HG03095 (cell line): Measurements from ENCODE around the gene UBR4.

ENCODE experiments used
- ATAC-seq: cut with Tn5 transposase; IDR thresholded peaks from one replicate; pipeline ENCODE4 v1.9.1; 2021; ENCODE audit warnings: moderate library complexity; ENCODE audit not compliant: unreplicated experiment

Gene UBR4

GRCh38 chr1:19059773-19060172, 150.3 kb downstream of the UBR4 start:
- no peak for ATAC-seq

GRCh38 chr1:19058476-19058797, 151.6 kb downstream of the UBR4 start:
- no peak for ATAC-seq

GRCh38 chr1:19057784-19058475, 152.1 kb downstream of the UBR4 start:
- ATAC-seq = no peak

DNA sequence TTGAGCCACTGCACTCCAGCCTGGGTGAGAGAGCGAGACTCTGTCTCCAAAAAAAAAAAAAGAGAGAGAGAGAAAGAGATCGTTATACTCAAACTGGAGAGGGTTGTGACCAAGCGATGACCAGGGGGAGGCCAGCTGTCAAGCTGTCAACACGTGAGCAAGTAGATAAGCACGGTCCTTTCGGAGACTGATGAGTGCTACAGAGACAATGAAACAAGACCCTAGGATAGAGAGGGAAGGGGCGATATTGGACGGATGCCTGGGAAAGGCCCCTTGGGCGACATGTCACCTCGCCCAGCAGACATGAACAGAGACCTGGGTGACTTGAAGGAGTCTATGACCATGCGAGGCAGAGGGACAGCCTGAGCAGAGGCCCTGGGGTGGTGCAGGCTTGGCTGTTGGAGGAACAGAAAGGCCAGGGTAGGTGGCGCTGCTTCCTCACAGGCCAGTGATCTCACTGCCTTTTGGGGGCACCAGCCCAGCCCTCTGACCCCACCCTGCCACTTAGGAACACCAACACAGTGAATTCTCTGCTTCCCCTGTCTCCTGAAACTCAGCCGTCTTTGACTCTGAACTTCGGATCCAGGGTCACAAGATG, 152.8 kb downstream of the UBR4 start:
- ATAC-seq = no peak

DNA sequence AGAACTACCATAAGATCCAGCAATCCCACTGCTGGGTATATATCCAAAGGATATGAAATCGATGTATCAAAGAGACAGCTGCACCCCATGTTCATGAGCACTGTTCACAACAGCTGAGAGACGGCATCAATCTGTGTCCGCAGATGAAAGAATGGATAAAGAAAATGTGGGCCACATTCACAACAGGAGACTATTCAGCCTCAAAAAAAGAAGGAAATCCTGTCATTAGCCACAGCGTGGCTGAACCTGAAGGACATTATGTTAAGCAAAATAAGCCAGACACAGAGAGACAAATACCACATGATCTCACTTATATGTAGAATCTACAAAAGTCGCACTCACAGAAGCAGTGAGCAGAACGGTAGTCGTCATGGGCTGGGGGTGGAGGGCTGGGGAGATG, 154.4 kb downstream of the UBR4 start:
- no peak for ATAC-seq

GRCh38 chr1:19055001-19055400, 155.1 kb downstream of the UBR4 start:
- ATAC-seq = no peak

GRCh38 chr1:19054216-19054615, 155.8 kb downstream of the UBR4 start:
- no peak for ATAC-seq

- no peak for ATAC-seq
Observed at GRCh38 chr1:19053486-19053885, 156.6 kb downstream of the UBR4 start.

GRCh38 chr1:19049798-19050197, 160.3 kb downstream of the UBR4 start:
- no peak for ATAC-seq

GRCh38 chr1:19049128-19049768, 160.8 kb downstream of the UBR4 start:
- no peak for ATAC-seq

DNA sequence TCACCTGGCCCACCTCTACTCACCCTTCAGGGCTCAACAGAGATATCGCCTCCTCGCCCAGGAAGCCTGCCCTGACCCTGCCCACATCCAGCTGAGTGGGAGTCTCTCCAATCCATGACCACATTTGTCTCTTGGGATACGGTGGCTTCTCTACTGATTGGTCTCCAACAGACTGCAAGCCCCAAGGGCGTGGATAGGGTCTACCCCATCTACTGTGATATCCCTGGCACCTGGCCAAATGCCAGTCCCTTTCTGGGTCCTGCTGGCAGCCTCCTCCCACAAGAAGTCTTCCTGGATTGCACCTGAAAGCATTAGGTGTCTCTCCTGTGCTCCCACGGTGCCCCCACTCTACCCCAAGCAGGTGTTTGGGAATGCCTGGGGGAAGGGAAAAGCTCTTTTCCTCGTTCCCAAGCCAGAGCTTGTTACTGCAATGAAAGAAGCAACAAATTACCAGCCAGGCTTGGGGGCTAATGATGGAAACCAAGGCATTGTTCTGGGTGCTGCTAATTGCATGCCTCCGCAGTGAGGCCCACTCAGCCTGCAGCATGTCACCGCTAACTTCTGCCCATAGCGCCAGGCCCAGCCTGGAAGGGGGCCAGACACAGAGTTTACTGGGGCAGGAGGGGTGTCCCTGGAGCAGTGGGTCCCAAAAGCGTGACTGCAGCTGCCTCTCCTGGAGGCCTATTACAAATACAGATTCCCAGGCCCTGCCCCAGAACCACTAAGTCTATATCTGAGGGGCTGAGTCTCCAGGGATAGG, 162.9 kb downstream of the UBR4 start:
- ATAC-seq = no peak

GRCh38 chr1:19045898-19046880, 163.9 kb downstream of the UBR4 start:
- no peak for ATAC-seq

DNA sequence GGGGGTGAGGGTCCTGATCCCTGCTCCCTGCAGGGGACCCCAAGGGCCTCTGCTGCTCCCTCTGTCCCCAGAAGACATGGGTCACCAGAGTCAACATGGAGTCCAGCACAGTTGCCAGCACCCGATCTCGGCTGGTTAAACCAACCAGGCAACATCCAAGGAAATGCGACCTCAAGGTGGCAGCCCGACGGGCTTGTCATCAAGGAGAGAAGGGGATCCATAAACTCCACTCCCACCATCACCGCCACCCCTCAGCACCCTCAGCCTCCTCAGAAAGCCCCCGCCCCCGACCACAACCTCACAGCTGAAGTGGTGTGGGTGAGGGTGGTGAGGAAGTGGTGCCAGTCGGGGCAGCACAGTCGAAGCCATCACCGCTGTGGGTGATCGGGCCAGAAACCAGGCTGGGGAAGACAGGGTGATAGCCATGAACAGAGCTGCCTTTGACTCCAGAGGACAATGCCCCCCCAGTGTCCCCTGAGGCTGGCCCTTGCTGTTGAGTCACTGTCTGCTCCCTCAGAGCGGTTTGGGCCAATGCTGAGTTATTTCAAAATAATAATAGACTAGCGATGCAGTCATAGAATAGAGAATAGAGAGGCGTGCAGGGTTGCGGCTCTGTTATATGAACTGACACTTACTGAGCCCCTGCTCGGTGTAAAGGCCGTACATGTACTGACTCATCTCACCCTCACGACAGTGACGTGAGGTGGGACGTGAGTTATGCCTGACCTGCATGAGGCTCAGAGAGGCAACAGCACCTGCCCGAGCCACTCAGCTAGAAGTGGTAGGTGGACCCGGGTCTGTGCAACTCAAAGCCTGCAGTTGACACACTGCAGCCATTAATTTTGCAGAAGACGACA, 164.9 kb downstream of the UBR4 start:
- no peak for ATAC-seq

- ATAC-seq = no peak
Observed at GRCh38 chr1:19044471-19044870, 165.6 kb downstream of the UBR4 start.

GRCh38 chr1:19043579-19044443, 166.3 kb downstream of the UBR4 start:
- ATAC-seq = no peak

DNA sequence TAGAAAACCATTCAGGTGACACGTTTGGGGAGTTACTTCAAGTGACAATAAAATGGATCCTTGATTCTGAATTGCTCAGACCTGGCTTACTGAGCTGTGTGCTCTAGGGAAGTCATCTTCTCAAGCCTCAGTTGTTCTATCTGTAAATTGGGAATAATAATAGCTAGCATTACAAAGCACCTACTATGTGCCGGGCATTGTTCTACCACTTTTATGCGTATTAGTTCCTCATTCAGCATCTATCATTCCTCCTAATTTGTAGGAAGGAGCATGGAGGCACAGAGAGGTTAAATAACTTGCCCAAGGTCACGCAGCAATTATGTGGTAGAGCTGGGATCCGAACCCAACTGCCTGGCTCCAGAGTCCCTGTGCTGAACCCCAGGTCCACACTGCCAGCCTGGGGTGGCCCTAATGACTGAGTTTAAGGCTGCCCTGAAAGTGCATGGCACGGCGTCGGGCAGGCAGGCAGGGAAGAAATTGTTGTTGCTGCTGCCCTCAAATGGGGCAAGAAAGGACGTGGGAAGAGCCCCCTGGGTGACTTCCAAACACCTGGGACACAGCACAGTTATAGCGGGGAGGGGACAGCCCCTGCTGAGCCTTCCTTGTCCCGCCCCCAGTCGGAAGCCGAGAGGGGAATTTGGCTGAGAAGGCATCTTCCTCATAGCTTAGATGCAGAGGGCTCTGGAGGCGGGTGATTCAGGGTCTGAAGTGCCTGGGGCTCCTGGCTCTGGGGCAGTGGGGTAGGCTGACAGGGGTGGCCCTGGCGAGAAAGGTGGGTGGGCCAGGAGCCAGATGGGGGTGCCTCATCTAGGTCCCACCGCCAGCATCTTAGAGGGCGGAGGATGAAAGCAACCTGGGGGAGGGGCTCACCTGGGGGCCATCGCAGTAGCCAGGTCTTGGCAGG, 167.1 kb downstream of the UBR4 start:
- no peak for ATAC-seq

DNA sequence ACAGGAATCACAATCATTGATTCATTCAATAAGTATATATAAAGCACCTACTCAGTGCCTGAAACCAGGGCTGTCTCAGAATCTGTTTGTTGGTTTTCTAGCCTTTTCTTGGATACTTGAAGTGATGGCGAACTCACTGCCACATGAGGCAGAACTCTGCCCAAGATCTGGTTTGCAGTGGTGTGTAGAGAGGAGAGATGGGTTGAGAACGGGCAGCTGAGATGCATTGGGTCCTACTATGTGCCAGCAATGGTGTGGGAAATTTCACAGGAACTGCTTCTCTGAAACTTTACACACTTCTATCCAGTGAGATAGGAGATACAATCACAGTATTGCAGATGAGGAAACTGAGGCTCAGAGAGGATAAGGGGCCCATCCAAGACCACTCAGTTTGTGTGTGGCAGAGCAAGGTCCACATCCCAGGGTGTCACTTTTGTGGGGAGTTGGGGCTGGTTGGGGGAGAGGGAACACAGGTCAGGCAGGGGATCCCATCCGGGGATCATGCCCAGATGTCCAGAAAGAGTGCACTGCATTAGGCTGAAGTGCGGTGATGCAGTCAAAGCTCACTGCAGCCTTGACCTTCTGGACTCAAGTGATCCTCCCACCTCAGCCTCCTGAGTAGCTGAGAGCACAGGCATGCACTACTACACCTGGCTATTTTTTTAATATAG, 169.9 kb downstream of the UBR4 start:
- ATAC-seq = no peak
